Lower leg skin (tissue), 4 donors: ENCODE data around the gene F11. TPM values are rescaled to one million over a fixed set of nuclear protein-coding genes. Genes with fewer than 3 reads are reported as not detected.
"Not testable (repeated sequence)": the region's sequence is repeated elsewhere in the genome, so short reads cannot be mapped to it uniquely, and the experiment has no call there.

Experiments
- DNase-seq, 2 donors: peaks; one replicate each; pipeline ENCODE4 v3.0.0-alpha.2; 2019; ENCODE audit warnings: low spot score in 2 of 2
- H3K4me3 ChIP-seq: fragments of 200-600 bp; sonication (generic); 2 replicates; pipeline ENCODE4 v1.5.1; 2017; ENCODE audit warnings: mild to moderate bottlenecking, low read depth; ENCODE audit not compliant: poor library complexity, severe bottlenecking
- POLR2A ChIP-seq, 2 donors: fragments of 450-650 bp; IDR thresholded peaks; one replicate each; pipeline ENCODE4 v1.6.1; 2016 to 2017; ENCODE audit warnings: antibody characterized with exemption in 2 of 2, mild to moderate bottlenecking in 1 of 2, moderate library complexity in 1 of 2
- WGBS, 2 donors: methylation state at CpG; one replicate each; pipeline ENCODE4 v1.1.5; 2018; 5-methylcytosine and 5-hydroxymethylcytosine counted together
- intact Hi-C: fragments of 100-400 bp; cut with DNase I; formaldehyde crosslinking; loops from one replicate; pipeline ENCODE4 v1.15.0; 2023; ENCODE audit warnings: low total_unique reads
- total RNA-seq, 4 donors: library from RNA; depleted of rRNA; stranded (reverse); fragments of >200 nt; gene quantifications; one replicate each; pipeline ENCODE4 v1.1.0, GENCODE V29; 2016
- TF ChIP-seq, protein P1 (sequence below), 3 donors: fragments of 450-650 bp; IDR thresholded peaks; one replicate each; pipeline ENCODE4 v1.5.1; 2016; ENCODE audit warnings: antibody characterized with exemption in 3 of 3, mild to moderate bottlenecking in 3 of 3, moderate library complexity in 2 of 3

Gene F11
- total RNA-seq, 4 donors from 2014 or later: not detected

DNA sequence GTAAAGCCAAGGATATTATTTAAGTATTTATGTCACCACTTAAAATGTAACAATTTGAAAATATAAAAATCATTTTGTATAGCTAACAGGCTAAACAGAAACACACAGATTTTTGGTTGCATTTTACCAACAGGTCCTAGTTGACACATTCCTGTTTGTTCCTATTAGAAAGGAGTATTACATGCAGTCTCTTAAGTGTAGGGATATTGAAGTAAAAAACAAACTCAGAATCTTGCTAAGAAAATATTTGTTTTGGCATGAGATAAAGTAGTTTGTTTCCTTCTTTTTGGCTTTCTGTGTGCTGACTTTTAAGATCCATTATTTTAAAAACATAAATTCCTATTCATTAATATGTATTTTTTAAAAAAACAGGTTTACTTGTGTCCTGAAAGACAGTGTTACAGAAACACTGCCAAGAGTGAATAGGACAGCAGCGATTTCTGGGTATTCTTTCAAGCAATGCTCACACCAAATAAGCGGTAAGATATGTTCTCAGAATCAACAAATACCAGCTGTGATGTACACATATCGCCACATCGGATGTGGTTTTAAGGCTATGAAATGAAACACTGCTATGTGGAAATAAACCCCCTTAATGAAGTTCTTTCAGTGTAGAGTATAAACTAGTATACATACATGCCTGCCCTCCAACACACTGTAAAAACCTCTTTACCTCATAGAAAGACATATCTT lies 6.9 kb downstream of the F11 start:
- no peak for TF ChIP-seq POLR2A (IDR thresholded peaks at IDR 0.05)
- TF ChIP-seq, protein P1, sequence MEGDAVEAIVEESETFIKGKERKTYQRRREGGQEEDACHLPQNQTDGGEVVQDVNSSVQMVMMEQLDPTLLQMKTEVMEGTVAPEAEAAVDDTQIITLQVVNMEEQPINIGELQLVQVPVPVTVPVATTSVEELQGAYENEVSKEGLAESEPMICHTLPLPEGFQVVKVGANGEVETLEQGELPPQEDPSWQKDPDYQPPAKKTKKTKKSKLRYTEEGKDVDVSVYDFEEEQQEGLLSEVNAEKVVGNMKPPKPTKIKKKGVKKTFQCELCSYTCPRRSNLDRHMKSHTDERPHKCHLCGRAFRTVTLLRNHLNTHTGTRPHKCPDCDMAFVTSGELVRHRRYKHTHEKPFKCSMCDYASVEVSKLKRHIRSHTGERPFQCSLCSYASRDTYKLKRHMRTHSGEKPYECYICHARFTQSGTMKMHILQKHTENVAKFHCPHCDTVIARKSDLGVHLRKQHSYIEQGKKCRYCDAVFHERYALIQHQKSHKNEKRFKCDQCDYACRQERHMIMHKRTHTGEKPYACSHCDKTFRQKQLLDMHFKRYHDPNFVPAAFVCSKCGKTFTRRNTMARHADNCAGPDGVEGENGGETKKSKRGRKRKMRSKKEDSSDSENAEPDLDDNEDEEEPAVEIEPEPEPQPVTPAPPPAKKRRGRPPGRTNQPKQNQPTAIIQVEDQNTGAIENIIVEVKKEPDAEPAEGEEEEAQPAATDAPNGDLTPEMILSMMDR (IDR thresholded peaks at IDR 0.05): no peak
- no peak overlapping the region for H3K4me3 ChIP-seq
- WGBS, 2 donors: 71 to 87% methylated on average over 4 of the region's 4 CpGs
- no peak for DNase-seq
- intact Hi-C loops: no loop called here

DNA sequence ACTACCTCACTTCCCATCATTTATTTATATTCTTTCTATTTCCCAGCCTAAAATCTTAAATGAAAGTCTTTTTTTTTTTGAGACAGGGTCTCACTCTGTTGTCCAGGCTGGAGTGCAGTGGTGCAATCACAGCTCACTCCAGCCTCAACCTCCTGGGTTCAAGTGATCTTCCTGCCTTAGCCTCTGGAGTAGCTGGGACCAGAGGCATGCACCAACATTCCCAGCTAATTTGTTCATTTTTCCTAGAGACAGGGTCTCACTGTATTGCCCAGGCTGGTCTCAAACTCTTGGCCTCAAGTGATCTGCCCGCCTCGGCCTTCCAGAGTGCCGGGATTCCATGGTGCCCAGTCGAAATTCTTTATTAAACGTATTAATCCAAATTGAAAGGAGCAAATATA lies 7.4 kb downstream of the F11 start:
- DNase-seq, intact Hi-C loops, H3K4me3 ChIP-seq: not testable (repeated sequence)
- 91 to 92% methylated on average over 5 of the region's 5 CpGs for WGBS, 2 donors

DNA sequence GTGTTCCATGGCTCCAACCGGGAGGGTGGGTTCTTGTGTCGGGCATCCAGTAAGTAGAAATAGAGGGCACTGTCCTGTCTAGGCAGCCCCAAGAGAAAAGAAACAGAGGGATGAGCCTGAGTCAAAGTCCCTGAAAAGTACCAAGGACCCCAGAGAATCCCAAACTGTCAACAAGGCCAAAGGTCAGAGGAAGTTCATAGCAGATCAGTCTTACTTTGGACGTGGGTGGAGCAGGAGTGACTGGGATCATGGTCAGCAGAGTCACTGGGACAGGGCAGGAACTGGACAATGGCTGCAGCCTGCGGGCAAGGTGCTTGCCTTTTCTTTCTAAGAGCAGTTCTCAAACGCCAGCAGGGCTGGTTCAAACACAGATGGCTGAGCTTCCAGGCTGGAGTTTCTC lies 17.3 kb downstream of the F11 start:
- intact Hi-C loops: no loop called here
- DNase-seq: no peak
- 67 to 74% methylated on average over 5 of the region's 5 CpGs for WGBS, 2 donors
- H3K4me3 ChIP-seq: no peak overlapping the region
- TF ChIP-seq POLR2A (IDR thresholded peaks at IDR 0.05): no peak
- TF ChIP-seq, protein P1 (IDR thresholded peaks at IDR 0.05): no peak

DNA sequence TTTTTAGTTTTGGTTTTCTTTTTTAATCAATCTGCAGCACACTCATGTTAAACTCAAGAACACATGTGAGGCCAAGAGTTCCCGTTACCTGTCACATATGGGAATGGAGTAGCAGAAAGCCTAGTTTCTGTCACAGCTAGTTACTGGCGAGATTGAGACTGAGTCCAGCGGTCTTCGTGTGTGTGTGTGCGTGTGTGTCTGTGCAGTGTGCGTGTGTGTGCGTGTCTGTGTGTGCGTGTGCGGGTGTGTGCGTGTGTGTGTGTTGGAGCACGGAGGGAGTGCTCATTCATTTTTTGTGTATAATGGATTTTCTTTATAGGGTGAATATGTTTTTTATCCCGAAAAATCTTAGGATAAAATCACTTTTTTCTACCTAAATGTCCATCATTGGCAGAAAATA lies 19.2 kb downstream of the F11 start:
- TF ChIP-seq, protein P1 (IDR thresholded peaks at IDR 0.05): no peak
- TF ChIP-seq POLR2A (IDR thresholded peaks at IDR 0.05): no peak
- intact Hi-C loops: no loop called here
- WGBS, 2 donors: 93 to 94% methylated on average over 12 of the region's 12 CpGs
- no peak for DNase-seq
- H3K4me3 ChIP-seq: no peak overlapping the region

DNA sequence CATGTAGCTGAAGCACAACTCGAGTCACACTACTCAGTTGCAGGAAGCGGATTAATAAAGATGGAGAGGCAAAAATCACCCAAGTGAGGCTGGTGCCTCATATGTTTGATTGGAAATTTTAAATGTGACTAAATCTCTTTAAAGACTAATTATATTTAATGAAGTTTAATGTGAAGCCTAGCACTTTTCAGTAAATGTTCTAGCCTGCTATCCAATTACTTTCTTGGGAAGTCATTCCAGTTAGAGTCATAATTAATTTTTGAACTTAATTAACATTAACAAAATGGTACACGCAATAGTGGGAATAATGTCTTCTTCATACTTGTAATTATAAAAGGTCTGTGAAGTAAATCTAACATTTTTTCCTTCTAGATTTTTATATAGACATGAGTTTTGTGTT lies 20.6 kb downstream of the F11 start:
- WGBS, 2 donors: 85 to 88% methylated on average over 3 of the region's 3 CpGs
- intact Hi-C loops: no loop called here
- DNase-seq: no peak

DNA sequence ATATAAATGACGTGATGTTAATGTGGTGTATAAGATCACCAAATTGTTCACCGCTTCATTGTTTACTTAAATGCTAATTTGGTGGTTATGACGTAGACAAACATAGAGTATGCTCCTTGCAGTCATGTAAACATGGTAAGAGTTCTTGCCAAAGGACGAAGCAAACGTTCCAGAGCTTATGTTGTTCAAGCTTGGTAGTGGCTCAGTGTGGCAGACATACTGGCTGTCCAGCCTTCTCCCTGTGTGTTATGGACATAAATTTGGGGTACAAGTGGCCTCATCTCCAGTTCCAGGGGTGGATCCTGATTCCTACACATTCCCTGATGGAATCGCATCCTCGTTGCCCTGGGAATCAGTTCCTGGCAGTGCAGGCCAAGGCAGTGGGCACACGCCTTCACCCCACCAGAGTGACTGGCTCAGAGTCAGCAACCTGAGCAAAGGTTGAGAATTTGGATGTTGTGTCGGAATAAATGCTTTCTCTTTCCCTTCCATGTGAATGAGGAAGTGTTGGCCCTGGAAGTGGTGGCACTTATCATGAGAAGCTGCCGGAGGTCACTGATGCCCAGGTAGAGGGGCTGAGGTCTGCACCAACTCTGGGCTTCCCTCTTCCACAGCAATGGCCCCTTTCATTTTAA lies 25.4 kb downstream of the F11 start:
- TF ChIP-seq, protein P1 (IDR thresholded peaks at IDR 0.05): no peak
- TF ChIP-seq POLR2A (IDR thresholded peaks at IDR 0.05): no peak
- intact Hi-C loops: no loop called here
- H3K4me3 ChIP-seq: no peak overlapping the region
- WGBS, 2 donors: 77 to 78% methylated on average over 10 of the region's 10 CpGs
- no peak for DNase-seq

More for the DNA sequence above, 20.6 kb downstream of the F11 start:
- TF ChIP-seq, protein P1 (IDR thresholded peaks at IDR 0.05): no peak
- TF ChIP-seq POLR2A (IDR thresholded peaks at IDR 0.05): no peak
- H3K4me3 ChIP-seq: no peak overlapping the region
